Liver (tissue), 9 donors: ENCODE measurements around the gene CELSR1. TPM values are rescaled to one million over a fixed set of nuclear protein-coding genes. Genes with fewer than 3 reads are reported as not detected.

ENCODE experiments used
- DNase-seq: peaks from one replicate; pipeline ENCODE4 v3.0.0-alpha.2; 2017; ENCODE audit warnings: low spot score
- H3K27ac ChIP-seq, 2 donors: one replicate each; pipeline ENCODE4 v1.7.0; 2013; ENCODE audit warnings: inconsistent platforms in 2 of 2, low read length in 2 of 2, control low read depth in 1 of 2, low read depth in 1 of 2, mild to moderate bottlenecking in 1 of 2
- H3K27me3 ChIP-seq, 4 donors: one replicate each; pipeline versions ENCODE4 v1.6.1 to v1.7.0; 2013; ENCODE audit warnings: low read length in 3 of 4, inconsistent platforms in 1 of 4, mild to moderate bottlenecking in 1 of 4, moderate library complexity in 1 of 4; ENCODE audit not compliant: control insufficient read depth in 4 of 4, insufficient read depth in 4 of 4
- H3K36me3 ChIP-seq, 4 donors: one replicate each; pipeline versions ENCODE4 v1.6.1 to v1.7.0; 2013; ENCODE audit warnings: low read length in 3 of 4, mild to moderate bottlenecking in 3 of 4, low read depth in 1 of 4, moderate library complexity in 1 of 4; ENCODE audit not compliant: control insufficient read depth in 4 of 4, insufficient read depth in 3 of 4
- H3K4me1 ChIP-seq, 4 donors: one replicate each; pipeline versions ENCODE4 v1.6.1 to v1.7.0; 2013; ENCODE audit warnings: low read length in 3 of 4, mild to moderate bottlenecking in 3 of 4, moderate library complexity in 1 of 4; ENCODE audit not compliant: control insufficient read depth in 4 of 4, insufficient read depth in 4 of 4
- H3K4me3 ChIP-seq, 3 donors: one replicate each; pipeline versions ENCODE4 v1.6.1 to v1.7.0; 2013; ENCODE audit warnings: low read length in 3 of 3, control low read depth in 1 of 3, low read depth in 1 of 3, mild to moderate bottlenecking in 1 of 3
- H3K9ac ChIP-seq, 2 donors: one replicate each; pipeline ENCODE4 v1.7.0; 2013; ENCODE audit warnings: low read length in 2 of 2, mild to moderate bottlenecking in 2 of 2, moderate library complexity in 2 of 2, control low read depth in 1 of 2, low read depth in 1 of 2
- H3K9me3 ChIP-seq, 4 donors: one replicate each; pipeline versions ENCODE4 v1.6.1 to v1.7.0; 2013; ENCODE audit warnings: low read length in 3 of 4; ENCODE audit not compliant: control insufficient read depth in 4 of 4
- CTCF ChIP-seq: fragments of 150-350 bp; IDR thresholded peaks from 2 replicates; pipeline ENCODE4 v1.5.1; 2017; ENCODE audit warnings: improper control_type of control experiment, low read depth, low read length; ENCODE audit not compliant: missing input control
- EGR1 ChIP-seq, 2 donors: IDR thresholded peaks; 2 replicates each; pipeline ENCODE4 v1.6.1; 2016 to 2018; ENCODE audit warnings: antibody characterized with exemption in 2 of 2, low read depth in 2 of 2
- FOXA1 ChIP-seq: IDR thresholded peaks from 2 replicates; pipeline ENCODE4 v1.6.1; 2016; ENCODE audit warnings: antibody characterized with exemption
- FOXA2 ChIP-seq: IDR thresholded peaks from 2 replicates; pipeline ENCODE4 v1.6.1; 2016; ENCODE audit warnings: antibody characterized with exemption
- GABPA ChIP-seq, 2 donors: IDR thresholded peaks in 1 of 2; conservative IDR thresholded peaks in 1 of 2; 2 replicates each; pipeline ENCODE4 v1.6.1; 2016; ENCODE audit warnings: antibody characterized with exemption in 2 of 2, mild to moderate bottlenecking in 1 of 2, moderate library complexity in 1 of 2
- HNF4G ChIP-seq: IDR thresholded peaks from 2 replicates; pipeline ENCODE4 v1.6.1; 2016; ENCODE audit warnings: antibody characterized with exemption
- JUND ChIP-seq, 2 donors: IDR thresholded peaks; 2 replicates each; pipeline ENCODE4 v1.6.1; 2016; ENCODE audit warnings: antibody characterized with exemption in 2 of 2
- MAX ChIP-seq: IDR thresholded peaks from 2 replicates; pipeline ENCODE4 v1.6.1; 2016; ENCODE audit warnings: antibody characterized with exemption
- NR2F2 ChIP-seq: IDR thresholded peaks from 2 replicates; pipeline ENCODE4 v1.6.1; 2016; ENCODE audit warnings: antibody characterized with exemption
- RAD21 ChIP-seq, 2 donors: IDR thresholded peaks; 2 replicates each; pipeline ENCODE4 v1.6.1; 2016; ENCODE audit warnings: antibody characterized with exemption in 2 of 2, mild to moderate bottlenecking in 2 of 2
- RXRA ChIP-seq, 2 donors: IDR thresholded peaks; 2 replicates each; pipeline ENCODE4 v1.6.1; 2017 to 2018; ENCODE audit warnings: antibody characterized with exemption in 2 of 2, mild to moderate bottlenecking in 1 of 2
- TAF1 ChIP-seq: conservative IDR thresholded peaks from 2 replicates; pipeline ENCODE4 v1.6.1; 2016; ENCODE audit warnings: antibody characterized with exemption, mild to moderate bottlenecking
- YY1 ChIP-seq: IDR thresholded peaks from 2 replicates; pipeline ENCODE4 v1.6.1; 2016; ENCODE audit warnings: antibody characterized with exemption, mild to moderate bottlenecking
- WGBS: extraction: QIAGEN DNeasy Blood & Tissue Kit; methylation state at CpG from one replicate; pipeline ENCODE4 v1.1.7; 2013; 5-methylcytosine and 5-hydroxymethylcytosine counted together
- polyA plus RNA-seq, 2 donors: library from polyadenylated mRNA; stranded (reverse) in 1 of 2; unstranded in 1 of 2; fragments of 200-250 nt in 1 of 2; fragments of >200 nt in 1 of 2; fragmentation: Nextera tagmentation in 1 of 2; extraction: Ambion mirVana in 1 of 2; gene quantifications; one replicate each; pipeline versions ENCODE4 v1.2.1 to v1.2.3, GENCODE V29; 2013 to 2015
- total RNA-seq, 2 donors: library from RNA; depleted of rRNA; stranded (reverse); fragments of >200 nt; gene quantifications; one replicate each; pipeline ENCODE4 v1.2.3, GENCODE V29; 2014
- TF ChIP-seq, protein P1 (sequence below): IDR thresholded peaks from 2 replicates; pipeline ENCODE4 v1.6.1; 2016; ENCODE audit warnings: antibody characterized with exemption
- TF ChIP-seq, protein P2 (sequence below): IDR thresholded peaks from 2 replicates; pipeline ENCODE4 v1.6.1; 2016; ENCODE audit warnings: antibody characterized with exemption
- donor health status: healthy.
- donor health status: healthy.
- donor health status: healthy.
- donor health status: healthy.
- donor health status: healthy.

Gene CELSR1
- total and polyA plus RNA-seq, 4 donors = 0.37 to 1.6 (median 1.3) TPM

- H3K4me3 ChIP-seq = no peak overlapping the region
- DNase-seq = no peak
- H3K36me3 ChIP-seq = no peaks in the 10 kb centered on the region
- H3K9me3 ChIP-seq = no peaks in the 10 kb centered on the region
- no peaks in the 10 kb centered on the region for H3K27me3 ChIP-seq
- TF ChIP-seq NR2F2 = no peak
- no peak for TF ChIP-seq FOXA2
- no peak for TF ChIP-seq EGR1 (IDR thresholded peaks at IDR 0.05; ENCODE audit: low read depth in 2 of 2)
- 93% methylated on average over 28 of the region's 28 CpGs for WGBS
- no peak overlapping the region for H3K9ac ChIP-seq
- no peaks in the 10 kb centered on the region for H3K4me1 ChIP-seq
- no peak overlapping the region for H3K27ac ChIP-seq
These were observed 127.1 kb downstream of the CELSR1 start for GRCh38 chr22:46410291-46410808.

- Histone ChIP-seq H3K4me1 (no peaks in the 10 kb centered on the region), H3K27ac (no peak overlapping the region), H3K9ac (no peak overlapping the region), H3K4me3 (no peak overlapping the region), H3K9me3 (no peaks in the 10 kb centered on the region), H3K36me3 (no peaks in the 10 kb centered on the region), H3K27me3 (no peaks in the 10 kb centered on the region)
- WGBS = 91% methylated on average over 37 of the region's 37 CpGs
- DNase-seq = no peak
- no peak for TF ChIP-seq EGR1 (IDR thresholded peaks at IDR 0.05; ENCODE audit: low read depth in 2 of 2)
- TF ChIP-seq HNF4G = no peak
- TF ChIP-seq, protein P1, sequence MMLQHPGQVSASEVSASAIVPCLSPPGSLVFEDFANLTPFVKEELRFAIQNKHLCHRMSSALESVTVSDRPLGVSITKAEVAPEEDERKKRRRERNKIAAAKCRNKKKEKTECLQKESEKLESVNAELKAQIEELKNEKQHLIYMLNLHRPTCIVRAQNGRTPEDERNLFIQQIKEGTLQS = no peak
- no peak for TF ChIP-seq MAX
- no peak for TF ChIP-seq YY1
- TF ChIP-seq FOXA1 = no peak
- TF ChIP-seq TAF1 = no peak
- TF ChIP-seq RXRA (IDR thresholded peaks at IDR 0.05) = no peak
- TF ChIP-seq, protein P2, sequence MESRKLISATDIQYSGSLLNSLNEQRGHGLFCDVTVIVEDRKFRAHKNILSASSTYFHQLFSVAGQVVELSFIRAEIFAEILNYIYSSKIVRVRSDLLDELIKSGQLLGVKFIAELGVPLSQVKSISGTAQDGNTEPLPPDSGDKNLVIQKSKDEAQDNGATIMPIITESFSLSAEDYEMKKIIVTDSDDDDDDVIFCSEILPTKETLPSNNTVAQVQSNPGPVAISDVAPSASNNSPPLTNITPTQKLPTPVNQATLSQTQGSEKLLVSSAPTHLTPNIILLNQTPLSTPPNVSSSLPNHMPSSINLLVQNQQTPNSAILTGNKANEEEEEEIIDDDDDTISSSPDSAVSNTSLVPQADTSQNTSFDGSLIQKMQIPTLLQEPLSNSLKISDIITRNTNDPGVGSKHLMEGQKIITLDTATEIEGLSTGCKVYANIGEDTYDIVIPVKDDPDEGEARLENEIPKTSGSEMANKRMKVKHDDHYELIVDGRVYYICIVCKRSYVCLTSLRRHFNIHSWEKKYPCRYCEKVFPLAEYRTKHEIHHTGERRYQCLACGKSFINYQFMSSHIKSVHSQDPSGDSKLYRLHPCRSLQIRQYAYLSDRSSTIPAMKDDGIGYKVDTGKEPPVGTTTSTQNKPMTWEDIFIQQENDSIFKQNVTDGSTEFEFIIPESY = no peak
- no peak for TF ChIP-seq JUND (IDR thresholded peaks at IDR 0.05)
These were observed 127.7 kb downstream of the CELSR1 start for GRCh38 chr22:46409631-46410210.

DNA sequence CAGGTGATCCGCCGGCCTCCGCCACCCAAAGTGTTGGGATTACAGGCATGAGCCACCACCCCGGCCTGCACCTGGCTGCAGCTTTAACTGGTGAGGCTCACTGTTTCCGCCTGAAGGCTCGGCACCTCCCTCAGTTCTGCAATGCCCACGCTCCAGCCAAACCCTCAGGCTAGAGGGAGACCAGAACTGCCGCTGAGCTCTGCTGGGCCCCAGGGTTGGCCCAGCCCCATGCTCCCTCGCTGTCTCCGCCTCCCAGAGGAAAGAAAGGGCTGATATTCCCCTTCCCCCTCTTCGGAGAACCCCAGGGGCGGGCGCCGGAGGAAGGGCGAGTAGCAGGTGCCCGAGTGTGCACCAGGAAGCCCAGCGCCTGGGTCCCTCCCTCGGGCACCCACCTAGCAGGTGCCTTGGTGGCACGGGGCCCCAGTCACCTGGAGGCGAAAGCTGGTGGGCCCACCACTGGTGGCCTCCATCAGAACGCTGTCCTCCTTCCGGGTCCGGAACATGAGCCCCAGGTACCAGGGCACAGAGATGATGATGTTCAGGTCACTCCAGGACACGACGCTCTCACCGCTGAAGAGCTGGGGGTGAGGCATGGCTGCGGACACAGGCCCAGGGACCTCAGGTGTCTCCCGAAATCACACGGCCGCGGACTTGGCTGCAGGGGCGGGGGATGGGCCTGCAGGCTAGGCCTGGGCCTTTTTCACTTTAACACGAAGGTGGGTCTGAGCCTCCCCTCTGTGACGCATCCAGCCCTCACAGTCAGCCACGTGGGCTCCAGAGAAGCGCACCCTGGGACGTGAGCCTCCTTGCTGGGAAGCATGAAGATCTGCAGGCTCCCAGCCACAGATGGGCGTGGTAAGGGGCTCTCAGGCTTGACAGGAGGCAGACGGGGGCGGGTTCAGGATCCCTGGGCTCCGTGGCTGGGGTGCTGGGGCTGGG is 128.6 kb downstream of the CELSR1 start:
- H3K9ac ChIP-seq = no peak overlapping the region
- 87% methylated on average over 41 of the region's 41 CpGs for WGBS
- no peak for DNase-seq
- no peaks in the 10 kb centered on the region for H3K27me3 ChIP-seq
- no peaks in the 10 kb centered on the region for H3K36me3 ChIP-seq
- TF ChIP-seq FOXA1 (no peak), CTCF (no peak), RAD21 (IDR thresholded peaks at IDR 0.05) (no peak), EGR1 (IDR thresholded peaks at IDR 0.05; ENCODE audit: low read depth in 2 of 2) (no peak), HNF4G (no peak), MAX (no peak), GABPA (IDR thresholded peaks at IDR 0.05 in 1 of 2, conservative IDR thresholded peaks at IDR 0.05 in 1 of 2) (no peak), YY1 (no peak), NR2F2 (no peak), JUND (IDR thresholded peaks at IDR 0.05) (no peak), TAF1 (no peak)
- TF ChIP-seq, protein P2 = no peak
- TF ChIP-seq, protein P1 = no peak
- H3K27ac ChIP-seq = no peak overlapping the region
- H3K9me3 ChIP-seq = no peaks in the 10 kb centered on the region
- no peaks in the 10 kb centered on the region for H3K4me1 ChIP-seq
- no peak overlapping the region for H3K4me3 ChIP-seq
